Loucy (cell line): Measurements from ENCODE around the gene HNRNPUL2.

Source experiments
- H2AFZ ChIP-seq: fragments of 200-600 bp; sonication (generic); 2 replicates; pipeline ENCODE4 v1.6.0; 2016; ENCODE audit warnings: antibody characterized with exemption, mild to moderate bottlenecking, low read length, moderate library complexity
- H3F3A ChIP-seq: fragments of 200-600 bp; 2 replicates; pipeline ENCODE4 v1.6.0; 2016; ENCODE audit warnings: antibody characterized with exemption, low read depth, mild to moderate bottlenecking
- H3K27me3 ChIP-seq: fragments of 200-600 bp; sonication (generic); 2 replicates; pipeline ENCODE4 v1.6.1; 2014; ENCODE audit warnings: low read length, mild to moderate bottlenecking; ENCODE audit not compliant: insufficient read depth, poor library complexity, severe bottlenecking
- H3K36me3 ChIP-seq: fragments of 200-600 bp; sonication (generic); 2 replicates; pipeline ENCODE4 v1.6.1; 2016; ENCODE audit warnings: low read length; ENCODE audit not compliant: insufficient read depth
- H3K4me1 ChIP-seq: fragments of 200-600 bp; sonication (generic); 2 replicates; pipeline ENCODE4 v1.5.1; 2014; ENCODE audit warnings: low read length, mild to moderate bottlenecking; ENCODE audit not compliant: insufficient read depth, poor library complexity, severe bottlenecking
- H3K4me2 ChIP-seq: fragments of 200-600 bp; sonication (generic); 2 replicates; pipeline ENCODE4 v1.6.0; 2014; ENCODE audit warnings: antibody characterized with exemption, low read length, low read depth, mild to moderate bottlenecking; ENCODE audit not compliant: poor library complexity, severe bottlenecking
- H3K4me3 ChIP-seq: fragments of 200-600 bp; sonication (generic); 2 replicates; pipeline ENCODE4 v1.5.1; 2014; ENCODE audit warnings: low read length, mild to moderate bottlenecking, mixed read lengths; ENCODE audit not compliant: poor library complexity, severe bottlenecking
- H3K79me2 ChIP-seq: fragments of 200-600 bp; sonication (generic); 2 replicates; pipeline ENCODE4 v1.6.1; 2014; ENCODE audit warnings: low read length; ENCODE audit not compliant: insufficient read depth
- H3K9ac ChIP-seq: fragments of 200-600 bp; sonication (generic); 2 replicates; pipeline ENCODE4 v1.6.0; 2014; ENCODE audit warnings: mild to moderate bottlenecking, low read depth, low read length, moderate library complexity; ENCODE audit not compliant: poor library complexity, severe bottlenecking
- H3K9me2 ChIP-seq: fragments of 200-600 bp; sonication (generic); replicated peaks from 2 replicates; pipeline ENCODE4 v1.6.1; 2016; ENCODE audit warnings: low read depth, low read length, mixed read lengths
- H3K9me3 ChIP-seq: fragments of 200-600 bp; sonication (generic); 2 replicates; pipeline ENCODE4 v1.6.1; 2014; ENCODE audit warnings: mild to moderate bottlenecking, antibody characterized with exemption, low read length, low read depth; ENCODE audit not compliant: insufficient read depth
- H4K20me1 ChIP-seq: fragments of 200-600 bp; sonication (generic); 2 replicates; pipeline ENCODE4 v1.6.0; 2014; ENCODE audit warnings: antibody characterized with exemption, low read length, mild to moderate bottlenecking; ENCODE audit not compliant: insufficient read depth, poor library complexity, severe bottlenecking
- EZH2phosphoT487 ChIP-seq: fragments of 200-600 bp; IDR thresholded peaks from 2 replicates; pipeline ENCODE4 v1.6.1; 2018; ENCODE audit warnings: antibody characterized with exemption, mild to moderate bottlenecking, moderate library complexity, borderline replicate concordance
- TF ChIP-seq, protein P1 (sequence below): fragments of 200-600 bp; sonication (generic); conservative IDR thresholded peaks from 2 replicates; pipeline ENCODE4 v1.5.1; 2014; ENCODE audit warnings: mild to moderate bottlenecking, antibody characterized with exemption, low read length

The HNRNPUL2 gene

DNA sequence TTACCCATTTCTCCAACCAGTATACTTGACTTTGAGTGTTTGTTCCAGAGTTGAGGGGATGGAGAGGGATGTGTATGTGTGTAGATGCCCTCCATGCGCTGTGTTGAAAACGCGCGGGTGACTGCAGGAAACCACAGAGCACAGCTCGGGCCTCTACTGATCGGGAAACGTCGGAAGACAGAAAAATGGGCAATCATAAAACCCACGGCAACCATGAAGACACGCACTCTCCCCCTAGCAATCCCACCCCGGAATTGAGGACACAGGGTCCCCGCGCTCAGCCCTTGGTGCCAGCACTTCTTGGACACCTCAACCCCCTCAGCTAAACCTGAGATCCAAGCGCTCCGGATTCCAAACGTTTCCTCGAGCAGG lies 56.0 kb downstream of the HNRNPUL2 start:
- peaks cover 42% of the 10 kb centered on the region for H3K4me1 ChIP-seq
- H3K79me2 ChIP-seq = peaks cover 73% of the 10 kb centered on the region
- H3K36me3 ChIP-seq = no peaks in the 10 kb centered on the region; the same call in 1 of the 2 replicates
- H4K20me1 ChIP-seq = peaks cover 23% of the 10 kb centered on the region
- H3K4me3 ChIP-seq = peak overlapping the region; percentile 80
- TF ChIP-seq, protein P1, sequence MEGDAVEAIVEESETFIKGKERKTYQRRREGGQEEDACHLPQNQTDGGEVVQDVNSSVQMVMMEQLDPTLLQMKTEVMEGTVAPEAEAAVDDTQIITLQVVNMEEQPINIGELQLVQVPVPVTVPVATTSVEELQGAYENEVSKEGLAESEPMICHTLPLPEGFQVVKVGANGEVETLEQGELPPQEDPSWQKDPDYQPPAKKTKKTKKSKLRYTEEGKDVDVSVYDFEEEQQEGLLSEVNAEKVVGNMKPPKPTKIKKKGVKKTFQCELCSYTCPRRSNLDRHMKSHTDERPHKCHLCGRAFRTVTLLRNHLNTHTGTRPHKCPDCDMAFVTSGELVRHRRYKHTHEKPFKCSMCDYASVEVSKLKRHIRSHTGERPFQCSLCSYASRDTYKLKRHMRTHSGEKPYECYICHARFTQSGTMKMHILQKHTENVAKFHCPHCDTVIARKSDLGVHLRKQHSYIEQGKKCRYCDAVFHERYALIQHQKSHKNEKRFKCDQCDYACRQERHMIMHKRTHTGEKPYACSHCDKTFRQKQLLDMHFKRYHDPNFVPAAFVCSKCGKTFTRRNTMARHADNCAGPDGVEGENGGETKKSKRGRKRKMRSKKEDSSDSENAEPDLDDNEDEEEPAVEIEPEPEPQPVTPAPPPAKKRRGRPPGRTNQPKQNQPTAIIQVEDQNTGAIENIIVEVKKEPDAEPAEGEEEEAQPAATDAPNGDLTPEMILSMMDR = no peak
- no peak for TF ChIP-seq EZH2phosphoT487
- H2AFZ ChIP-seq = peak overlapping the region; percentile 91
- peak overlapping the region; percentile 87 for H3K4me2 ChIP-seq
- no peaks in the 10 kb centered on the region for H3K9me3 ChIP-seq
- H3K9ac ChIP-seq = peak overlapping the region; percentile 91
- H3K9me2 ChIP-seq = no peaks in the 10 kb centered on the region
- no peaks in the 10 kb centered on the region; the same call in 1 of the 2 replicates for H3F3A ChIP-seq
- no peaks in the 10 kb centered on the region for H3K27me3 ChIP-seq

DNA sequence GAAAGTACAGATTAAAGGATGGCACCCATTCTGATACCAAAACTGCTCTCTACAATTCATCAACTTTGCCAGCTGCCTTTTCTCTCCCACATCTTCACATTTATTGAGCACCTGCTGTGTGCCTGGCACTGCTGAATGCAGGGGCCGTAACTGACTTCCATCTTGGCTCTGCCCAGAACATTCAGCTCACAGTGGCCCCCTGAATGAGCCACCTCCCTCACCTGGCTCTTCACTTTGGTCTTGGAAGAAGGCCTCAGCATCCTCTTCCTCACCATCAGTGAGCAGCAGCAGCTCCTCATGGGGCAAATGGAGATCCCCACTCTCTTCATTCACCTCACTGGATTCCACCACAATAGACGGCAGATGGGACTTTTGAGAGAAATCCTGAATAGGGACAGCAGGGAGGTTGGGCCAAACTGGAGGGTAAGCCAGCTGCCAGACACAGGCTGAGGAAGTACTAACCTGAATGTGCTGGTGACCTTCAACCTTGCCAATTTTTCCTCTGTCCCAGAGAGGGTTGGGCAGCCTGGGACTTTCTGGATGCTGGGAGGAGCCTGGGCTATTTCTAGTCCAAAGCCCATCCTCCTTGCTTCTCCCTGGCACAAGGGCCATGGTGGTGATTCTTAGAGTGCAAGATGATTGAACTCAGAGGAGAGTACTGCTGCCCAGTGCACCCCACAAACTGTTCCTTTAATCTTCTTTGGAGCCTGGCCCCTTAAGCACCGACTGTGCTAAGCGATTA lies 57.7 kb downstream of the HNRNPUL2 start:
- H3K9me2 ChIP-seq = no peaks in the 10 kb centered on the region
- H3K4me3 ChIP-seq = no peak overlapping the region
- TF ChIP-seq, protein P1 = no peak
- TF ChIP-seq EZH2phosphoT487 = no peak
- H3F3A ChIP-seq = peaks cover 3% of the 10 kb centered on the region; the same call in 1 of the 2 replicates
- H3K9me3 ChIP-seq = no peaks in the 10 kb centered on the region
- peaks cover 27% of the 10 kb centered on the region for H4K20me1 ChIP-seq
- H3K36me3 ChIP-seq = no peaks in the 10 kb centered on the region; the same call in 1 of the 2 replicates
- no peaks in the 10 kb centered on the region for H3K27me3 ChIP-seq
- H3K79me2 ChIP-seq = peaks cover 77% of the 10 kb centered on the region
- no peak overlapping the region for H2AFZ ChIP-seq
- peaks cover 52% of the 10 kb centered on the region for H3K4me1 ChIP-seq
- H3K4me2 ChIP-seq = peak overlapping the region; percentile 87
- H3K9ac ChIP-seq = peak overlapping the region; percentile 91

DNA sequence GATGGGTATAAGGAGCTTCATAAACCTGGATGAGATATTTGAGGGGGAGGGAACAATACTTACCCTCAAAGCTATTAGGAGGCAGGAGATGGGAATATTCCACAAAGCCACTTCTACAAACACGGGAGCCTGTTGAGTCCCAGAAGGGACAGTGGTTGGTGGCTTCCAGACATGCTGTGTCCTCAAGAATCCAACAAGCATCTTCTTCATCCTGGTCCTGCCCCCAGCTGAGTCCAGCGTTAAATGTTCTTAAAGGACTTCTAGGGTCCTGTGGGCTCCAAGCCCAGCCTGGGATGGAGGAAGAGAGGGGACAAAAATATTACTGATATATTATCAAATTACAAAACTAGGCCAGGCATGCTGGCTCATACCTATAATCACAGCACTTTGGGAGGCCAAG lies 59.8 kb downstream of the HNRNPUL2 start:
- no peak overlapping the region for H3K4me3 ChIP-seq
- peaks cover 21% of the 10 kb centered on the region for H4K20me1 ChIP-seq
- H3K4me2 ChIP-seq = peak overlapping the region; percentile 79
- H2AFZ ChIP-seq = no peak overlapping the region
- H3K9ac ChIP-seq = peak overlapping the region; percentile 89
- H3K9me3 ChIP-seq = no peaks in the 10 kb centered on the region
- TF ChIP-seq, protein P1 = no peak
- TF ChIP-seq EZH2phosphoT487 = no peak
- peaks cover 44% of the 10 kb centered on the region for H3K4me1 ChIP-seq
- peaks cover 74% of the 10 kb centered on the region for H3K79me2 ChIP-seq
- no peaks in the 10 kb centered on the region for H3K27me3 ChIP-seq
- peaks cover 5% of the 10 kb centered on the region; the same call in 1 of the 2 replicates for H3F3A ChIP-seq
- no peaks in the 10 kb centered on the region for H3K9me2 ChIP-seq
- H3K36me3 ChIP-seq = peaks cover 5% of the 10 kb centered on the region; the same call in 1 of the 2 replicates
